Esophagus (tissue), 2 donors: ENCODE results near the gene WWOX. TPM values are rescaled to one million over a fixed set of nuclear protein-coding genes. Genes with fewer than 3 reads are reported as not detected.
"Not testable (repeated sequence)": the region's sequence is repeated elsewhere in the genome, so short reads cannot be mapped to it uniquely, and the experiment has no call there.

Source experiments
- H3K27ac ChIP-seq, 2 donors: one replicate each; pipeline ENCODE4 v1.5.1; 2013; ENCODE audit warnings: low read depth in 2 of 2, mild to moderate bottlenecking in 2 of 2, inconsistent platforms in 1 of 2, low read length in 1 of 2, moderate library complexity in 1 of 2
- H3K27me3 ChIP-seq, 2 donors: one replicate each; pipeline ENCODE4 v1.6.1; 2013; ENCODE audit warnings: low read length in 2 of 2, control low read depth in 1 of 2, mild to moderate bottlenecking in 1 of 2; ENCODE audit not compliant: insufficient read depth in 2 of 2, control insufficient read depth in 1 of 2
- H3K36me3 ChIP-seq, 2 donors: one replicate each; pipeline ENCODE4 v1.6.1; 2013; ENCODE audit warnings: low read length in 1 of 2; ENCODE audit not compliant: control insufficient read depth in 2 of 2, insufficient read depth in 2 of 2
- H3K4me1 ChIP-seq, 2 donors: one replicate each; pipeline ENCODE4 v1.6.1; 2013; ENCODE audit warnings: low read length in 1 of 2; ENCODE audit not compliant: control insufficient read depth in 2 of 2, insufficient read depth in 2 of 2
- H3K4me3 ChIP-seq, 2 donors: one replicate each; pipeline ENCODE4 v1.5.1; 2013; ENCODE audit warnings: low read length in 2 of 2, mild to moderate bottlenecking in 2 of 2, low read depth in 1 of 2, moderate library complexity in 1 of 2
- H3K9me3 ChIP-seq, 2 donors: one replicate each; pipeline ENCODE4 v1.6.1; 2013; ENCODE audit warnings: mild to moderate bottlenecking in 2 of 2, low read depth in 1 of 2, low read length in 1 of 2, moderate library complexity in 1 of 2; ENCODE audit not compliant: control insufficient read depth in 2 of 2, insufficient read depth in 1 of 2
- WGBS, 2 donors: extraction: QIAGEN DNeasy Blood & Tissue Kit; methylation state at CpG; one replicate each; pipeline ENCODE4 v1.1.7; 2013; 5-methylcytosine and 5-hydroxymethylcytosine counted together
- polyA plus RNA-seq, 2 donors: library from polyadenylated mRNA; stranded (reverse); fragments of 200-250 nt; gene quantifications; one replicate each; pipeline ENCODE4 v1.2.3, GENCODE V29; 2013
- donor health status: healthy with polysubstance abuse.
- donor health status: Bipolar disorder and iron deficiency.

WWOX gene
- polyA plus RNA-seq, 2 donors = 6.4 to 9.1 TPM

GRCh38 chr16:79206889-79207288 lies 1107.4 kb downstream of the WWOX start:
- Histone ChIP-seq H3K4me1 (peaks cover 0 to 3% of the 10 kb centered on the region in 2 donors), H3K4me3 (no peak overlapping the region), H3K27me3 (no peaks in the 10 kb centered on the region), H3K9me3 (no peaks in the 10 kb centered on the region), H3K36me3 (no peaks in the 10 kb centered on the region), H3K27ac (no peak overlapping the region)
- 82 to 89% methylated on average over 4 of the region's 4 CpGs for WGBS, 2 donors

- WGBS, 2 donors = 75 to 79% methylated on average over 7 of the region's 7 CpGs
- Histone ChIP-seq H3K36me3 (no peaks in the 10 kb centered on the region), H3K4me3 (no peak overlapping the region), H3K27ac (no peak overlapping the region), H3K9me3 (no peaks in the 10 kb centered on the region), H3K4me1 (peaks cover 0 to 3% of the 10 kb centered on the region in 2 donors), H3K27me3 (no peaks in the 10 kb centered on the region)
Measured at GRCh38 chr16:79209308-79209707, 1109.9 kb downstream of the WWOX start.

- H3K4me3 ChIP-seq = no peak overlapping the region
- no peaks in the 10 kb centered on the region for H3K4me1 ChIP-seq
- no peaks in the 10 kb centered on the region for H3K36me3 ChIP-seq
- H3K9me3 ChIP-seq = no peaks in the 10 kb centered on the region
- 77 to 82% methylated on average over 4 of the region's 4 CpGs for WGBS, 2 donors
- no peaks in the 10 kb centered on the region for H3K27me3 ChIP-seq
- H3K27ac ChIP-seq = no peak overlapping the region
Measured at GRCh38 chr16:79210607-79211006, 1111.2 kb downstream of the WWOX start.

- Histone ChIP-seq H3K9me3 (no peaks in the 10 kb centered on the region), H3K4me1 (no peaks in the 10 kb centered on the region), H3K36me3 (no peaks in the 10 kb centered on the region), H3K27ac (no peak overlapping the region), H3K4me3 (no peak overlapping the region), H3K27me3 (no peaks in the 10 kb centered on the region)
- 94 to 95% methylated on average over 13 of the region's 13 CpGs for WGBS, 2 donors
Measured at GRCh38 chr16:79211586-79211985, 1112.1 kb downstream of the WWOX start.

- 83 to 84% methylated on average over 10 of the region's 10 CpGs for WGBS, 2 donors
- no peaks in the 10 kb centered on the region for H3K9me3 ChIP-seq
Measured at GRCh38 chr16:79212114-79212791, 1112.8 kb downstream of the WWOX start.

GRCh38 chr16:79213214-79213613 lies 1113.8 kb downstream of the WWOX start:
- no peak overlapping the region for H3K27ac ChIP-seq
- H3K36me3 ChIP-seq = no peaks in the 10 kb centered on the region
- 71 to 78% methylated on average over 3 of the region's 3 CpGs for WGBS, 2 donors
- no peaks in the 10 kb centered on the region for H3K27me3 ChIP-seq
- no peaks in the 10 kb centered on the region for H3K9me3 ChIP-seq
- H3K4me3 ChIP-seq = no peak overlapping the region
- H3K4me1 ChIP-seq = no peaks in the 10 kb centered on the region

More at GRCh38 chr16:79212114-79212791, 1112.8 kb downstream of the WWOX start:
- no peaks in the 10 kb centered on the region for H3K4me1 ChIP-seq
- no peaks in the 10 kb centered on the region for H3K27me3 ChIP-seq
- no peaks in the 10 kb centered on the region for H3K36me3 ChIP-seq
- H3K27ac ChIP-seq = no peak overlapping the region
- no peak overlapping the region for H3K4me3 ChIP-seq

- Histone ChIP-seq H3K9me3 (no peaks in the 10 kb centered on the region), H3K27ac (no peak overlapping the region), H3K4me1 (no peaks in the 10 kb centered on the region), H3K27me3 (no peaks in the 10 kb centered on the region), H3K36me3 (no peaks in the 10 kb centered on the region), H3K4me3 (no peak overlapping the region)
- WGBS, 2 donors = 73 to 77% methylated on average over 4 of the region's 4 CpGs
Measured at GRCh38 chr16:79215289-79215688, 1115.8 kb downstream of the WWOX start.

- Histone ChIP-seq H3K27ac (no peak overlapping the region), H3K27me3 (no peaks in the 10 kb centered on the region), H3K9me3 (no peaks in the 10 kb centered on the region), H3K36me3 (no peaks in the 10 kb centered on the region), H3K4me3 (no peak overlapping the region), H3K4me1 (no peaks in the 10 kb centered on the region)
- 77 to 82% methylated on average over 6 of the region's 6 CpGs for WGBS, 2 donors
Measured at GRCh38 chr16:79217375-79218011, 1118.0 kb downstream of the WWOX start.

- no peaks in the 10 kb centered on the region for H3K9me3 ChIP-seq
- H3K36me3 ChIP-seq = no peaks in the 10 kb centered on the region
- H3K27ac ChIP-seq = no peak overlapping the region
- H3K4me1 ChIP-seq = no peaks in the 10 kb centered on the region
- no peaks in the 10 kb centered on the region for H3K27me3 ChIP-seq
- H3K4me3 ChIP-seq = no peak overlapping the region
- 85 to 93% methylated on average over 1 of the region's 1 CpG for WGBS, 2 donors
Measured at GRCh38 chr16:79218351-79218750, 1118.9 kb downstream of the WWOX start.

- not testable (repeated sequence) for H3K36me3 ChIP-seq, H3K4me1 ChIP-seq, H3K27ac ChIP-seq, H3K27me3 ChIP-seq, H3K4me3 ChIP-seq, H3K9me3 ChIP-seq
- 91 to 93% methylated on average over 3 of the region's 3 CpGs for WGBS, 2 donors
Measured at GRCh38 chr16:79225994-79226393, 1126.5 kb downstream of the WWOX start.
